ENCODE measurements around the gene RAB31. TPM values are rescaled to one million over a fixed set of nuclear protein-coding genes. Genes with fewer than 3 reads are reported as not detected.

RAB31 gene
- polyA plus RNA-seq, 1 of the 3 experiments (the other 2 are of a cell fraction), result 23.0 TPM

DNA sequence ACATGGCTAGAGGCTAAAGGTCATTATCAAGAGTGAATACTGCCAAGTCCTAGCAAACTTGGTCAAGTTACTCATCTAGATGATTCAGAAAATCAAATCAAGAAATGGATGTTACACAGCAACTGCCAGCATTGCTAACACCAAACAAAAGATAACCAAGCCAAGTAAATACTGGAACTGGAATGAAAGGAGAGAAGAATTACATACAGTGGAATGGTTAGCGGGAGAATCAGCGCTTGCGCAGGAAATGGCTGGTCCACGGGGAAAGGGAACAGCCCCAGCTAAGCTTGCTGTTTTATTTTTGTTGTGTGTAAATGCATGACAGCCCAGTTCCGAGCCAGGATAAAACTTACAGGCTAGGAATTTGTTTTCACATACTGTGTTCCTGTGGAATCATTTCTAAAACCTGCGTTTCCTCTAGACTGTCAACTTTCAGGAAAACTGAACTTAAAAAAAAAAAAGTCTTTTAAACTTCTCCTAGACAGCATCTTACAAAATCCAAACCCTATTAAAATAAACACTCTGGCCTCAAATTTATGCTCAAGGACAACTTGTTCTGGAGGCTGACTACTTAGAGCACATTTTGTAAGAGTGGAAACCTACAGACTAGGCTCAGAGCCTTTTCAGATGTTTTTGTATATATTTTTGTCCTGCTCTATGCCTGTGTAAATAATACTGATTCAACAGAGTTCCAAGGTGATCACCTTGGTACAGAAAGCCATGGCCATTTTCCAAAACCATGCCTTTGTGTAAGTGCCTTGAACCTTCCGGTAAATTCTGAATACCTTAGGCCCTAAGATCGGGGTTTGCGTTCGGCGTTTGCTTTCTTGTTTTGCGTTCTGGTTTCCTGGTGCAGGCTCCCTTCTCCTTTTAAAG lies 146.9 kb downstream of the RAB31 start:
- no peaks in the 10 kb centered on the region for H3K9me2 ChIP-seq
- WGBS (ENCODE audit: low lambda C conversion rate), result 91% methylated on average over 12 of the region's 12 CpGs

More for the DNA sequence above, 146.9 kb downstream of the RAB31 start:
- POLR2A ChIA-PET, result no interaction called here
- Histone ChIP-seq H3K27ac (ENCODE audit: low read depth in 2 of 2, low read length in 1 of 2) (no peak overlapping the region), H3K9ac (no peak overlapping the region), H3K4me2 (no peak overlapping the region), H3F3A (replicated peaks; ENCODE audit: insufficient read depth) (no peaks in the 10 kb centered on the region), H2AFZ (ENCODE audit: low read depth) (no peak overlapping the region), H3K79me2 (ENCODE audit: insufficient read depth) (no peaks in the 10 kb centered on the region; the same call in 1 of the 2 replicates), H3K27me3 (ENCODE audit: insufficient read depth) (no peaks in the 10 kb centered on the region), H3K9me3 (peaks cover 8% of the 10 kb centered on the region; the same call in 1 of the 2 replicates), H3K36me3 (replicated peaks in 1 of 2; ENCODE audit: control insufficient read depth in 1 of 2, insufficient read depth in 2 of 2, low read length in 1 of 2) (peaks cover 0 to 9% of the 10 kb centered on the region in 2 experiments), H4K20me1 (ENCODE audit: insufficient read depth) (no peaks in the 10 kb centered on the region), H3K4me1 (ENCODE audit: control insufficient read depth in 1 of 2, insufficient read depth in 2 of 2, low read depth in 1 of 2, low read length in 1 of 2) (peaks cover 0 to 2% of the 10 kb centered on the region in 2 experiments; a peak in 1 of 4 replicates), H3K4me3 (ENCODE audit: low read depth in 2 of 2, low read length in 1 of 2) (no peak overlapping the region)
- TF ChIP-seq USF1 (IDR thresholded peaks at IDR 0.05; ENCODE audit: borderline replicate concordance, low read depth) (no peak), FOXJ3 (CRISPR knock-in tag; IDR thresholded peaks at IDR 0.05) (no peak), REST (IDR thresholded peaks at IDR 0.05; ENCODE audit: low read depth, low read length) (no peak), SMC3 (IDR thresholded peaks at IDR 0.05; ENCODE audit: low read depth, low read length) (no peak), GABPA (IDR thresholded peaks at IDR 0.05; ENCODE audit: low read depth) (no peak), SIN3A (IDR thresholded peaks at IDR 0.05; ENCODE audit: borderline replicate concordance, low read depth, low read length) (no peak), CHD2 (IDR thresholded peaks at IDR 0.05; ENCODE audit: low read length, partially characterized antibody) (no peak), FOXM1 (IDR thresholded peaks at IDR 0.05; ENCODE audit: low read depth) (no peak), USF2 (IDR thresholded peaks at IDR 0.05; ENCODE audit: borderline replicate concordance, low read depth, low read length) (no peak), POLR2AphosphoS5 (IDR thresholded peaks at IDR 0.05; ENCODE audit: low read depth, low read length) (no peak), TEAD4 (IDR thresholded peaks at IDR 0.05; ENCODE audit: borderline replicate concordance, insufficient read depth) (no peak)
- TF ChIP-seq, protein P1, sequence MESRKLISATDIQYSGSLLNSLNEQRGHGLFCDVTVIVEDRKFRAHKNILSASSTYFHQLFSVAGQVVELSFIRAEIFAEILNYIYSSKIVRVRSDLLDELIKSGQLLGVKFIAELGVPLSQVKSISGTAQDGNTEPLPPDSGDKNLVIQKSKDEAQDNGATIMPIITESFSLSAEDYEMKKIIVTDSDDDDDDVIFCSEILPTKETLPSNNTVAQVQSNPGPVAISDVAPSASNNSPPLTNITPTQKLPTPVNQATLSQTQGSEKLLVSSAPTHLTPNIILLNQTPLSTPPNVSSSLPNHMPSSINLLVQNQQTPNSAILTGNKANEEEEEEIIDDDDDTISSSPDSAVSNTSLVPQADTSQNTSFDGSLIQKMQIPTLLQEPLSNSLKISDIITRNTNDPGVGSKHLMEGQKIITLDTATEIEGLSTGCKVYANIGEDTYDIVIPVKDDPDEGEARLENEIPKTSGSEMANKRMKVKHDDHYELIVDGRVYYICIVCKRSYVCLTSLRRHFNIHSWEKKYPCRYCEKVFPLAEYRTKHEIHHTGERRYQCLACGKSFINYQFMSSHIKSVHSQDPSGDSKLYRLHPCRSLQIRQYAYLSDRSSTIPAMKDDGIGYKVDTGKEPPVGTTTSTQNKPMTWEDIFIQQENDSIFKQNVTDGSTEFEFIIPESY (IDR thresholded peaks at IDR 0.05; ENCODE audit: borderline replicate concordance, low read depth), result no peak
- CTCF ChIA-PET, result no interaction called here
- no peak for DNase-seq

All from SK-N-SH (cell line).